ENCODE results near the gene ELFN1.
"Not testable (repeated sequence)": the region's sequence is repeated elsewhere in the genome, so short reads cannot be mapped to it uniquely, and the experiment has no call there.

Gene ELFN1

DNA sequence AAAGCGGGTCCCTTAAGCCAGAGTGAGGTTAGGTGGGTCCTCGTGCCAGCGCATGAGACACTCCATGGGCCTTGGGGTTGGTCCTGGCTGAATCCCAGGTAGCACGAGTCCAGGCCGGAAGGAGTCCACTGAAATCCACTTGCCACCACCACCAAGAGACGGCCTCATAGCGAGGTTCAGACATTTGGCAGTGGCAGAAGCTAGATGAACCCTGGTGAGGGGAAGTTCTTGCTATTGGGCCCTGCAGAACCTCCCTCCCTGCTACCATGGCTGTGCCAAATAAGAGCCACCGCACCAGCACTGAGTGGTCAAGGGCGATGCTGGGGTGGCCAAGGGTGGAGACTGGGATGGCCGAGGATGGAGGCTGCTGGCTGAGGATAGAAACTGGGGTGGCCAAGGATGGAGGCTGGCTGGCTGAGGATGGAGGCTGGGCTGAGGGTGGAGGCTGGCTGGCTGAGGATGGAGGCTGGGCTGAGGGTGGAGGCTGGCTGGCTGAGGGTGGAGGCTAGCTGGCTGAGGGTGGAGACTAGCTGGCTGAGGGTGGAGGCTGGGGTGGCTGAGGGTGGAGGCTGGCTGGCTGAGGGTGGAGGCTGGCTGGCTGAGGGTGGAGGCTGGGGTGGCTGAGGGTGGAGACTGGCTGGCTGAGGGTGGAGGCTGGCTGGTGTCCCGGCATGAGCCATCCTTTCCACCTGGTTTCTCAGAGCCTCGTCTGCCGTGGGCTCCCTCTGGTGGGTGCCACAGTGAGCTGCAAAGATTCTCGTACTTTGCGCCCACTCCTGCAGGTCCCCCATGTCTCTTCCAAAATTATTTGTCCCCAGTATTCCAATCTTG is 88.2 kb downstream of the ELFN1 start:
- H3K27ac ChIP-seq: no peak overlapping the region
- TF ChIP-seq, protein P1, sequence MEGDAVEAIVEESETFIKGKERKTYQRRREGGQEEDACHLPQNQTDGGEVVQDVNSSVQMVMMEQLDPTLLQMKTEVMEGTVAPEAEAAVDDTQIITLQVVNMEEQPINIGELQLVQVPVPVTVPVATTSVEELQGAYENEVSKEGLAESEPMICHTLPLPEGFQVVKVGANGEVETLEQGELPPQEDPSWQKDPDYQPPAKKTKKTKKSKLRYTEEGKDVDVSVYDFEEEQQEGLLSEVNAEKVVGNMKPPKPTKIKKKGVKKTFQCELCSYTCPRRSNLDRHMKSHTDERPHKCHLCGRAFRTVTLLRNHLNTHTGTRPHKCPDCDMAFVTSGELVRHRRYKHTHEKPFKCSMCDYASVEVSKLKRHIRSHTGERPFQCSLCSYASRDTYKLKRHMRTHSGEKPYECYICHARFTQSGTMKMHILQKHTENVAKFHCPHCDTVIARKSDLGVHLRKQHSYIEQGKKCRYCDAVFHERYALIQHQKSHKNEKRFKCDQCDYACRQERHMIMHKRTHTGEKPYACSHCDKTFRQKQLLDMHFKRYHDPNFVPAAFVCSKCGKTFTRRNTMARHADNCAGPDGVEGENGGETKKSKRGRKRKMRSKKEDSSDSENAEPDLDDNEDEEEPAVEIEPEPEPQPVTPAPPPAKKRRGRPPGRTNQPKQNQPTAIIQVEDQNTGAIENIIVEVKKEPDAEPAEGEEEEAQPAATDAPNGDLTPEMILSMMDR (IDR thresholded peaks at IDR 0.05): peak; percentile 58
- TF ChIP-seq ZFX (IDR thresholded peaks at IDR 0.05; ENCODE audit: borderline replicate concordance): no peak

DNA sequence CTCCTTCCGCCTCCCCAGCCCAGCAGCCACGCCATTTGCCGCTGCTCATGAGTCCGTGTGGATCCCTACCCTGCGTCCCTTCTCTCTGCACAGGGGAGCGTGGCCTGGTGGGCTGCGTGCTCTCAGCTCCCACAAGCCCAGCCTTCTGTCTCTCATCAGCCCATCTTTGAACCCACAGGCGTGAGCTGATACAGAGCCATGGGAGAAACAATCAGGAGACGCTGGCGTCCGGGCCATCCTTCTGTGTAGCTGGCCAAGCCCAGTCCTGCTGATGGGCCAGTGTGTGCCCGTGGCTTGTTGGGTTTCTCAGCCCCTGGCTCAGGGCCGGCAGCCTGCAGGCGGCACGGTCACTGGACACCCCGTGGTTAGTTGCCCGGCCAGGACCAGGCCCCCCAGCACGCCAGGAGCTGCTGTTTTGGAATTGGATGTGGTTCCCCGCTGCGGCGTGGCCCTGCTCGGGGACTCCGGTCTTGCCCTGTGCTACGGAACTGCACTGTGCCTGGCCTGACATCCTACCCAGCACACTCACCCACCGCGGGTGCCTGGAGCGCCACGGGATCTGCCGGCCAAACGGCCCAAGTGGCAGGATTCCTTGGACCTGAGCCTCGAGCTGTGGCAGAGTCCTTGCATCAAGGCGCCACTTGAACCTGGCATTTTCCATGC is 88.9 kb downstream of the ELFN1 start:
- TF ChIP-seq, protein P1 (IDR thresholded peaks at IDR 0.05): peak; percentile 35
- no peak for TF ChIP-seq ZFX (IDR thresholded peaks at IDR 0.05; ENCODE audit: borderline replicate concordance)
- no peak overlapping the region for H3K27ac ChIP-seq

DNA sequence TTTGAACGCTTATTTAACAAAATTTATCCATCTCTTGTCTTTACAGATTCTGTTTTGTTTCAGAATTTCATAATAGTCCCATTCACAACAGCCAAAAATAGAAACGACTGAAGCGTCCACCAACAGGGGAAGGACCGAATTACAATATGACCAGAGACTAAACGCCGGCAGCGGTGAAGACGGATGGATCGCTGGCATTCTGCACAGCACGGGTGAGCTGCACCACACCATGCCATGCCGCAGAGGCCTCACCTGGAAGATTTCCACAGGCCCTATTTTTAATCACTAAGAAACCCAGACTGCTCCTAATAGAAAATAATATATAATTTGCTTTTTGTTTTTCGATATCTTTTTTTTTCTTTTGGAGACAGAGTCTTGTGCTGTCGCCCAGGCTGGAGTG is 91.0 kb downstream of the ELFN1 start:
- TF ChIP-seq, protein P1 (IDR thresholded peaks at IDR 0.05): no peak
- TF ChIP-seq ZFX (IDR thresholded peaks at IDR 0.05; ENCODE audit: borderline replicate concordance): no peak

DNA sequence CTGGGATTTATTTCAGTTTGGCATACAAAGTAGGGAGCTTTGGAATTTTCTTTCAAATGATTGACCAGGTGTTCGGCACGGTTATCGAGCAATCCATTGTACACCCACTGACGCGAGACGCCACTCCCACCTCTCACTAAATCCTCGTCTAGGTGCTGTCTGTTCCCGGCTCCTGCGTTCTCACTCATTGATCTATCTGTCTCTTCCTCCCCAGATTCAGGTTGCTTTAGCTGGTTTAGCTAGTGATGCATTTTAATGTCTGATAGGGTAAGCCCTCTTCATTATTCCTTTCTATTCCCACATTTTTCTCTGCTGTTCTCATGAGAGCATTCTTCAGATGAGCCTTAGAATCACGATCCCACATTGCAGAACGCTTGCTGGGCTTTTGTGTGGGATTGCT is 91.7 kb downstream of the ELFN1 start:
- TF ChIP-seq ZFX (IDR thresholded peaks at IDR 0.05; ENCODE audit: borderline replicate concordance): no peak
- TF ChIP-seq, protein P1 (IDR thresholded peaks at IDR 0.05): no peak
- H3K27ac ChIP-seq: no peak overlapping the region

More for the DNA sequence above, 91.0 kb downstream of the ELFN1 start:
- no peak overlapping the region for H3K27ac ChIP-seq

DNA sequence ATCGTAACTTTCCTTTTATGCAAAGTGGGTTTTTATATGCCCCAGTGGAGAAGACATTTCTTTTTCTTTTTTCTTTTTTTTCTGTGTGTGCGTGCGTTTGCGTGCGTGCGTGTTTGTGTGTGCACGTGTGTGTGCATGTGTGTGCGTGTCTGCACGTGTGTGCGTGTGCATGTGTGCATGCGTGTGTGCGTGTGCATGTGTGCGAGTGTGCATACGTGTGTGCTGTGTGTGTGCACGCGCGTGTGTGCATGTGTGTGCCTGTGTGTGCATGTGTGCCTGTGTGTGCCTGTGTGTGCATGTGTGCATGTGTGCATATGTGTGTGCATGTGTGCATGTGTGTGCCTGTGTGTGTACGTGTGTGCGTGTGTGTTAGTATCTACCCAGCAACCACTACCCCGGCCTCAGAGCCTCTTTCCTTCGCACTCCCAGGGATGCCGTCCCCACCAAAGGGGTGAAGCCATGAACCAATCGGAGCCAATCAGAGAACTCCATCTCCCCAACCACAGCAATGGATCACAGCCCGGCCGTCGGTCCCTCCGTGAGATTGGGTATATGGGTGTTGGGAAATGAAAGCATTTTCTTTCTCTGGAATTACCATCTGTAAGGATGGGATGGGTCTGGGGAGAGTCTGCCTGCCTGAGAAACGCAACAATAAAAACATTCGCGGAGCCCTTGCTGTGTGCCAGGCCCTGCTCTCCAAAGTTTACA is 92.3 kb downstream of the ELFN1 start:
- no peak overlapping the region for H3K27ac ChIP-seq
- TF ChIP-seq, protein P1 (IDR thresholded peaks at IDR 0.05): no peak
- no peak for TF ChIP-seq ZFX (IDR thresholded peaks at IDR 0.05; ENCODE audit: borderline replicate concordance)

DNA sequence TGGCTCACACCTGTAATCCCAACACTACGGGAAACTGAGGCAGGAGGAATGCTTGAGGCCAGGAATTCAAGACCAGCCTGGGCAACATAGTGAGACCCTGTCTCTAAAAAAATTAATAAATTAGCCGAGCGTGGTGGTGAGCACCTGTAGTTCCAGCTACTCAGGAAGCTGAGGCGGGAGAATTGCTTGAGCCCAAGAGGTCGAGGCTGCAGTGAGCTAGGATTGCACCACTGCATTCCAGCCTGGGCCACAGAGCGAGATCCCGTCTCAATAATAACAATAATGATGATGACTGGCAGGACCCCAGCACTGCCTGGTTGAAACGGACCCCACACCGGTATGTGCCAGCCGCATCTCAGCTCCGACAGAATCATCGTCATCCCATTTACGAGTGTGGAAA is 93.0 kb downstream of the ELFN1 start:
- H3K27ac ChIP-seq: no peak overlapping the region
- TF ChIP-seq, protein P1 (IDR thresholded peaks at IDR 0.05): no peak

DNA sequence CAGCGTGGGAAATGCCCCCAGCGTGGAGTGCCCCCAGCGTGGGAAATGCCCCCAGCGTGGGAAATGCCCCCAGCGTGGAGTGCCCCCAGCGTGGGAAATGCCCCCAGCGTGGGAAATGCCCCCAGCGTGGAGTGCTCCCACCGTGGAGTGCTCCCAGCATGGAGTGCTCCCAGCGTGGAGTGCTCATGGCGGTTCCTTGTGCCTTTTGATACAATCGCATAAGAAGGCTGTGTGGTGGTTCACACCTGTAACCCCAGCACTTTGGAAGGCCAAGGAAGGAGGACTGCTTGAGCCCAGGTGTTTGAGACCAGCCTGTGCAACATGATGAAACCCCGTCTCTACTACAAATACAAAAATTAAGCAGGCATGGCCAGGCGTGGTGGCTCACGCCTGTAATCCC is 93.8 kb downstream of the ELFN1 start:
- not testable (repeated sequence) for H3K27ac ChIP-seq

Measured in 22Rv1 (cell line).